HL-60 (cell line): ENCODE measurements around the gene TMED8.

Experiments
- CTCF ChIP-seq: IDR thresholded peaks from one replicate; pipeline ENCODE4 v1.5.1; 2011; ENCODE audit warnings: low read length, control low read depth, inconsistent platforms; ENCODE audit not compliant: insufficient read depth
- POLR2AphosphoS5 ChIP-seq: IDR thresholded peaks from 2 replicates; pipeline ENCODE4 v1.6.1; 2012; ENCODE audit warnings: low read depth

- TF ChIP-seq CTCF (no peak), POLR2AphosphoS5 (no peak)
Measured at GRCh38 chr14:77369285-77369684, 7.6 kb downstream of the TMED8 start.
